Large intestine (tissue), 12 donors: ENCODE data around the gene ERC2. TPM values are rescaled to one million over a fixed set of nuclear protein-coding genes. Genes with fewer than 3 reads are reported as not detected.
A peak's percentile ranks its signal among the peaks of the same experiment; 100 is the strongest.
"Not testable (repeated sequence)": the region's sequence is repeated elsewhere in the genome, so short reads cannot be mapped to it uniquely, and the experiment has no call there.

Experiments
- DNase-seq, 2 donors: peaks; one replicate each; pipeline versions ENCODE4 v3.0.0 to v3.0.0-alpha.2; 2013
- H3K27ac ChIP-seq: one replicate; pipeline ENCODE4 v1.5.1; 2013; ENCODE audit warnings: low read length
- H3K27me3 ChIP-seq: 2 replicates; pipeline ENCODE4 v1.6.1; 2013; ENCODE audit warnings: low read length; ENCODE audit not compliant: control insufficient read depth, insufficient read depth
- H3K36me3 ChIP-seq: 2 replicates; pipeline ENCODE4 v1.6.1; 2013; ENCODE audit warnings: low read length; ENCODE audit not compliant: control insufficient read depth, insufficient read depth
- H3K4me1 ChIP-seq: one replicate; pipeline ENCODE4 v1.6.1; 2013; ENCODE audit warnings: low read length; ENCODE audit not compliant: control insufficient read depth, insufficient read depth
- H3K4me3 ChIP-seq: one replicate; pipeline ENCODE4 v1.5.1; 2013; ENCODE audit warnings: low read length
- H3K9me3 ChIP-seq: one replicate; pipeline ENCODE4 v1.6.1; 2013; ENCODE audit warnings: mild to moderate bottlenecking, low read depth, low read length, moderate library complexity; ENCODE audit not compliant: control insufficient read depth
- WGBS: methylation state at CpG from one replicate; pipeline ENCODE4 v1.1.5; 2013; ENCODE audit warnings: low lambda C conversion rate; ENCODE audit not compliant: insufficient coverage; 5-methylcytosine and 5-hydroxymethylcytosine counted together
- long read RNA-seq, 11 donors: transcript quantifications; one replicate each; lab custom pipeline, GENCODE V29; 2026
- polyA plus RNA-seq: library from polyadenylated mRNA; unstranded; fragments of 120-200 nt; gene quantifications from one replicate; pipeline ENCODE4 v1.2.1, GENCODE V29; 2013

ERC2 gene
- polyA plus RNA-seq, result 2.4 TPM
- long read RNA-seq, donor 1, result 0 reads
- long read RNA-seq, donor 2, result 0 reads
- long read RNA-seq, donor 3, result 0 reads
- long read RNA-seq, donor 4, result 0 reads
- long read RNA-seq, donor 5, result 0 reads
- long read RNA-seq, donor 6, result 0 reads
- long read RNA-seq, donor 7, result 0 reads
- long read RNA-seq, donor 8, result 0 reads
- long read RNA-seq, donor 9, result 0 reads
- long read RNA-seq, donor 10, result 0 reads
- long read RNA-seq, donor 11, result 0 reads

- Histone ChIP-seq H3K27me3 (peaks cover 57% of the 10 kb centered on the region), H3K4me1 (peaks cover 3% of the 10 kb centered on the region), H3K27ac (no peak within 1 kb of the TSS), H3K9me3 (no peaks in the 10 kb centered on the region), H3K36me3 (no peaks in the 10 kb centered on the region), H3K4me3 (peak within 1 kb of the TSS; percentile 31)
- peak; percentile 5 to 34 for DNase-seq
- no CpG with 5 or more reads among the region's 82 CpGs for WGBS
These were observed at the start of gene ERC2 for GRCh38 chr3:56468184-56469106. TSS of gene ERC2 (minus strand) at chr3:56468467.

- no CpG with 5 or more reads among the region's 3 CpGs for WGBS
- no peak overlapping the region for H3K27ac ChIP-seq
- H3K36me3 ChIP-seq, result no peaks in the 10 kb centered on the region
- H3K9me3 ChIP-seq, result no peaks in the 10 kb centered on the region
- H3K4me3 ChIP-seq, result no peak overlapping the region
- DNase-seq, result no peak
- no peaks in the 10 kb centered on the region for H3K4me1 ChIP-seq
- H3K27me3 ChIP-seq, result no peaks in the 10 kb centered on the region
These were observed 34.5 kb upstream of the ERC2 start for GRCh38 chr3:56502738-56503137.

GRCh38 chr3:56496376-56496775 lies 28.1 kb upstream of the ERC2 start:
- H3K9me3 ChIP-seq, H3K4me1 ChIP-seq, H3K4me3 ChIP-seq, H3K27me3 ChIP-seq, H3K36me3 ChIP-seq, H3K27ac ChIP-seq: not testable (repeated sequence)
- peak in 1 of 2 donors; percentile 9 for DNase-seq
- WGBS, result no CpG with 5 or more reads among the region's 5 CpGs

- DNase-seq, result peak; percentile 67 to 71
- no CpG with 5 or more reads among the region's 5 CpGs for WGBS
- H3K36me3 ChIP-seq, result no peaks in the 10 kb centered on the region
- no peaks in the 10 kb centered on the region for H3K4me1 ChIP-seq
- no peak overlapping the region for H3K27ac ChIP-seq
- no peaks in the 10 kb centered on the region for H3K27me3 ChIP-seq
- no peaks in the 10 kb centered on the region for H3K9me3 ChIP-seq
- H3K4me3 ChIP-seq, result no peak overlapping the region
These were observed 26.5 kb upstream of the ERC2 start for GRCh38 chr3:56494679-56495322.

GRCh38 chr3:56491566-56491965 lies 23.3 kb upstream of the ERC2 start:
- Histone ChIP-seq H3K4me1 (no peaks in the 10 kb centered on the region), H3K9me3 (no peaks in the 10 kb centered on the region), H3K36me3 (no peaks in the 10 kb centered on the region), H3K27me3 (peaks cover 9% of the 10 kb centered on the region), H3K27ac (no peak overlapping the region), H3K4me3 (no peak overlapping the region)
- no peak for DNase-seq
- 100% methylated on average over 1 of the region's 2 CpGs for WGBS

- no CpG with 5 or more reads among the region's 8 CpGs for WGBS
- Histone ChIP-seq H3K4me3 (no peak overlapping the region), H3K9me3 (no peaks in the 10 kb centered on the region), H3K36me3 (no peaks in the 10 kb centered on the region), H3K27me3 (peaks cover 9% of the 10 kb centered on the region), H3K4me1 (no peaks in the 10 kb centered on the region), H3K27ac (no peak overlapping the region)
- no peak for DNase-seq
These were observed 20.7 kb upstream of the ERC2 start for GRCh38 chr3:56488812-56489600.

GRCh38 chr3:56484525-56485032 lies 16.3 kb upstream of the ERC2 start:
- no peaks in the 10 kb centered on the region for H3K9me3 ChIP-seq
- H3K36me3 ChIP-seq, result no peaks in the 10 kb centered on the region
- no peaks in the 10 kb centered on the region for H3K4me1 ChIP-seq
- H3K4me3 ChIP-seq, result no peak overlapping the region
- DNase-seq, result no peak
- H3K27ac ChIP-seq, result no peak overlapping the region
- no CpG with 5 or more reads among the region's 2 CpGs for WGBS
- H3K27me3 ChIP-seq, result peaks cover 9% of the 10 kb centered on the region

GRCh38 chr3:56484122-56484521 lies 15.9 kb upstream of the ERC2 start:
- H3K27me3 ChIP-seq, result peaks cover 9% of the 10 kb centered on the region
- no peak overlapping the region for H3K27ac ChIP-seq
- WGBS, result 49% methylated on average over 2 of the region's 4 CpGs
- H3K4me3 ChIP-seq, result no peak overlapping the region
- no peak for DNase-seq
- no peaks in the 10 kb centered on the region for H3K9me3 ChIP-seq
- no peaks in the 10 kb centered on the region for H3K4me1 ChIP-seq
- no peaks in the 10 kb centered on the region for H3K36me3 ChIP-seq

GRCh38 chr3:56477646-56478045 lies 9.4 kb upstream of the ERC2 start:
- H3K27me3 ChIP-seq, result peaks cover 3% of the 10 kb centered on the region
- DNase-seq, result no peak
- 93% methylated on average over 3 of the region's 3 CpGs for WGBS
- H3K9me3 ChIP-seq, result no peaks in the 10 kb centered on the region
- H3K4me3 ChIP-seq, result no peak overlapping the region
- no peaks in the 10 kb centered on the region for H3K36me3 ChIP-seq
- no peaks in the 10 kb centered on the region for H3K4me1 ChIP-seq
- no peak overlapping the region for H3K27ac ChIP-seq

GRCh38 chr3:56476771-56477170 lies 8.5 kb upstream of the ERC2 start:
- Histone ChIP-seq H3K27ac (no peak overlapping the region), H3K36me3 (no peaks in the 10 kb centered on the region), H3K4me3 (no peak overlapping the region), H3K4me1 (no peaks in the 10 kb centered on the region), H3K27me3 (peaks cover 6% of the 10 kb centered on the region), H3K9me3 (no peaks in the 10 kb centered on the region)
- WGBS, result no CpG with 5 or more reads among the region's 1 CpG
- DNase-seq, result no peak
